Heart left ventricle (tissue), 13 donors: ENCODE data around the gene APOD.

Experiments used
- CTCF ChIP-seq, 12 donors: fragments of 200-600 bp; sonication (generic) in 4 of 12; IDR thresholded peaks; one replicate each; pipeline versions ENCODE4 v1.5.0 to v1.8.0; 2018 to 2022; ENCODE audit warnings: antibody characterized with exemption in 12 of 12, mild to moderate bottlenecking in 5 of 12
- POLR2A ChIP-seq, 2 donors: fragments of 450-650 bp; IDR thresholded peaks; one replicate each; pipeline ENCODE4 v1.6.1; 2017; ENCODE audit warnings: antibody characterized with exemption in 2 of 2, mild to moderate bottlenecking in 2 of 2, moderate library complexity in 2 of 2
- donor health status: ischemic (EF 13 %, LVEDD 7.1; RV severe dilation, severe dysfunction).
- donor health status: DM: no; HTN: yes; CAD: no.
- donor health status: DM: no; HTN: no; CAD: no.
- donor health status: ischemic (EF 25% LVEDD 6.9; RV normal size, moderate dysfunction).
- donor health status: ischemic (EF 25% LVEDD 5.7; RV mildly dilated, moderate dysfunction).
- donor health status: ischemic (EF 35%, LVEDD 5.7; RV mildly dilated, moderate dysfunction).
- donor health status: nonischemic (EF 11% LVEDD 7.7; RV severe dilation, severe dysfunction).
- donor health status: DM: yes; HTN: yes; CAD: no.
- donor health status: PGD.
- donor health status: ischemic (EF 29% LVEDD 5.4; RV normal size, mild dysfunction).
- donor health status: nonischemic (EF 23%, LVEDD 6.1; RV moderate dilation, normal function).

DNA sequence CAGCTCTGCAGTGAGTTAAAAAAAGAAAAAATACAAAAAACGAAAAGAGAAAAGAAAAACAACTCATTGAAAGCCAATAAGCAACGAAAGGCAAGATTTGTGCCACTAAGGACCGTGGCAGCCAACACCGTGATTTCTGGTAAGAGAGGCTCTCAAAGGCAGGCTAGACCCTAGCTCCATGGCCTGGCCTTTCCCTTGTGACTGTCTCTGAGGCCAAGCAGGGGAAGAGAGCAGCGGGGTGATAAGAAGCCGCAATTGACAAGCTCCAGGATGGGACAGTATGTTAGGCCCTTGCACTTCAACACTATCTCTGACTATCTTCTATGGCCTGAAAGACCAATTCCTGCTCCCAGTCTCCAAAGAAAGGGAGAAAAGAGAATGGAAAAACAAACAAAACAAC lies 12.4 kb downstream of the APOD start:
- TF ChIP-seq CTCF (IDR thresholded peaks at IDR 0.05) (no peak), POLR2A (IDR thresholded peaks at IDR 0.05) (no peak)
